Stimulated activated naive B cell treated with anti-CD40 and anti-IgM and Interleukin-4, amounts not matched to agents 10 μg/mL and 1 μg/mL and 100 μg/mL, for 72 hours (primary cell): ENCODE data around the gene BPIFA1.
A peak's percentile ranks its signal among the peaks of the same experiment; 100 is the strongest.

Source experiments
- ATAC-seq, 2 donors: fragments of 150-1000 bp; cut with Tn5 transposase; replicated peaks; 2 replicates each; pipeline ENCODE4 v1.10.0; 2021; ENCODE audit warnings: moderate library complexity in 1 of 2
- DNase-seq: peaks from one replicate; pipeline ENCODE4 v3.0.0; 2021
- H3K27ac Mint-ChIP-seq: one replicate; pipeline ENCODE4 v1.8.0; 2022; ENCODE audit warnings: mild to moderate bottlenecking, mixed read lengths
- H3K27me3 Mint-ChIP-seq, 2 donors: one replicate each; pipeline ENCODE4 v1.8.0; 2022; ENCODE audit warnings: mixed read lengths in 2 of 2
- H3K36me3 Mint-ChIP-seq, 2 donors: one replicate each; pipeline ENCODE4 v1.8.0; 2022; ENCODE audit warnings: mixed read lengths in 2 of 2, mild to moderate bottlenecking in 1 of 2
- H3K4me1 Mint-ChIP-seq, 2 donors: one replicate each; pipeline ENCODE4 v1.8.0; 2022; ENCODE audit warnings: mixed read lengths in 2 of 2, mild to moderate bottlenecking in 1 of 2
- H3K4me3 Mint-ChIP-seq, 2 donors: one replicate each; pipeline ENCODE4 v1.8.0; 2022; ENCODE audit warnings: mild to moderate bottlenecking in 2 of 2, mixed read lengths in 2 of 2, moderate library complexity in 1 of 2
- H3K9me3 Mint-ChIP-seq, 2 donors: one replicate each; pipeline ENCODE4 v1.8.0; 2022; ENCODE audit warnings: mixed read lengths in 2 of 2, mild to moderate bottlenecking in 1 of 2

Gene BPIFA1

GRCh38 chr20:33252460-33252859 is 16.7 kb downstream of the BPIFA1 start:
- H3K4me1 Mint-ChIP-seq: no peaks in the 10 kb centered on the region
- ATAC-seq: no peak
- H3K27ac Mint-ChIP-seq: no peak overlapping the region
- no peak for DNase-seq
- H3K27me3 Mint-ChIP-seq: peaks cover 16 to 19% of the 10 kb centered on the region in 2 donors
- no peak overlapping the region for H3K4me3 Mint-ChIP-seq
- no peaks in the 10 kb centered on the region for H3K9me3 Mint-ChIP-seq
- no peaks in the 10 kb centered on the region for H3K36me3 Mint-ChIP-seq

GRCh38 chr20:33255005-33255404 is 19.2 kb downstream of the BPIFA1 start:
- DNase-seq: no peak
- H3K4me3 Mint-ChIP-seq: no peak overlapping the region
- no peaks in the 10 kb centered on the region for H3K9me3 Mint-ChIP-seq
- no peaks in the 10 kb centered on the region for H3K36me3 Mint-ChIP-seq
- H3K27ac Mint-ChIP-seq: no peak overlapping the region
- no peaks in the 10 kb centered on the region for H3K4me1 Mint-ChIP-seq
- peaks cover 16% of the 10 kb centered on the region in 2 donors for H3K27me3 Mint-ChIP-seq
- no peak for ATAC-seq

GRCh38 chr20:33257237-33257636 is 21.4 kb downstream of the BPIFA1 start:
- ATAC-seq (no peak), DNase-seq (no peak)
- Mint-ChIP-seq H3K27me3 (peaks cover 14 to 21% of the 10 kb centered on the region in 2 donors), H3K27ac (no peak overlapping the region), H3K9me3 (no peaks in the 10 kb centered on the region), H3K4me1 (peaks cover 0 to 4% of the 10 kb centered on the region in 2 donors), H3K4me3 (no peak overlapping the region), H3K36me3 (no peaks in the 10 kb centered on the region)

GRCh38 chr20:33259371-33259770 is 23.6 kb downstream of the BPIFA1 start:
- DNase-seq (no peak), ATAC-seq (no peak)
- Mint-ChIP-seq H3K27me3 (peaks cover 20 to 25% of the 10 kb centered on the region in 2 donors), H3K27ac (no peak overlapping the region), H3K36me3 (peaks cover 0 to 4% of the 10 kb centered on the region in 2 donors), H3K4me1 (peaks cover 0 to 4% of the 10 kb centered on the region in 2 donors), H3K4me3 (no peak overlapping the region), H3K9me3 (peaks cover 4% of the 10 kb centered on the region in 2 donors)

GRCh38 chr20:33261465-33261864 is 25.7 kb downstream of the BPIFA1 start:
- Mint-ChIP-seq H3K9me3 (peaks cover 4 to 5% of the 10 kb centered on the region in 2 donors), H3K27me3 (peaks cover 20 to 28% of the 10 kb centered on the region in 2 donors), H3K4me1 (peaks cover 0 to 4% of the 10 kb centered on the region in 2 donors), H3K4me3 (no peak overlapping the region), H3K27ac (no peak overlapping the region), H3K36me3 (peaks cover 0 to 4% of the 10 kb centered on the region in 2 donors)
- ATAC-seq: no peak
- no peak for DNase-seq

- no peak for ATAC-seq
- Mint-ChIP-seq H3K4me3 (no peak overlapping the region), H3K27me3 (peaks cover 20 to 26% of the 10 kb centered on the region in 2 donors)
Measured at GRCh38 chr20:33262658-33263065, 26.9 kb downstream of the BPIFA1 start.

GRCh38 chr20:33263784-33264183 is 28.0 kb downstream of the BPIFA1 start:
- H3K4me1 Mint-ChIP-seq: peaks cover 0 to 4% of the 10 kb centered on the region in 2 donors
- DNase-seq: no peak
- H3K27ac Mint-ChIP-seq: no peak overlapping the region
- peaks cover 26 to 31% of the 10 kb centered on the region in 2 donors for H3K27me3 Mint-ChIP-seq
- ATAC-seq: no peak
- H3K9me3 Mint-ChIP-seq: peaks cover 4 to 5% of the 10 kb centered on the region in 2 donors
- H3K36me3 Mint-ChIP-seq: peaks cover 0 to 4% of the 10 kb centered on the region in 2 donors
- H3K4me3 Mint-ChIP-seq: no peak overlapping the region

More at GRCh38 chr20:33262658-33263065, 26.9 kb downstream of the BPIFA1 start:
- Mint-ChIP-seq H3K36me3 (peaks cover 0 to 4% of the 10 kb centered on the region in 2 donors), H3K27ac (no peak overlapping the region), H3K4me1 (peaks cover 0 to 4% of the 10 kb centered on the region in 2 donors), H3K9me3 (peaks cover 4 to 5% of the 10 kb centered on the region in 2 donors)
- DNase-seq: no peak

- ATAC-seq: peak; percentile 33 to 36
- H3K36me3 Mint-ChIP-seq: peaks cover 0 to 4% of the 10 kb centered on the region in 2 donors
- H3K4me1 Mint-ChIP-seq: no peaks in the 10 kb centered on the region
- H3K27ac Mint-ChIP-seq: no peak overlapping the region
- DNase-seq: no peak
- peaks cover 41 to 46% of the 10 kb centered on the region in 2 donors for H3K27me3 Mint-ChIP-seq
- peaks cover 4 to 5% of the 10 kb centered on the region in 2 donors for H3K9me3 Mint-ChIP-seq
- no peak overlapping the region for H3K4me3 Mint-ChIP-seq
Measured at GRCh38 chr20:33267701-33268100, 31.9 kb downstream of the BPIFA1 start.

GRCh38 chr20:33272155-33272873 is 36.5 kb downstream of the BPIFA1 start:
- Mint-ChIP-seq H3K4me3 (no peak overlapping the region), H3K4me1 (no peaks in the 10 kb centered on the region), H3K9me3 (no peaks in the 10 kb centered on the region), H3K27me3 (peaks cover 31 to 56% of the 10 kb centered on the region in 2 donors), H3K27ac (no peak overlapping the region), H3K36me3 (no peaks in the 10 kb centered on the region)
- ATAC-seq (no peak), DNase-seq (no peak)

- Mint-ChIP-seq H3K27ac (no peak overlapping the region), H3K4me3 (no peak overlapping the region), H3K4me1 (no peaks in the 10 kb centered on the region), H3K36me3 (no peaks in the 10 kb centered on the region), H3K9me3 (no peaks in the 10 kb centered on the region), H3K27me3 (peaks cover 31 to 55% of the 10 kb centered on the region in 2 donors)
- DNase-seq: no peak
- no peak for ATAC-seq
Measured at GRCh38 chr20:33273117-33273851, 37.5 kb downstream of the BPIFA1 start.

- Mint-ChIP-seq H3K27me3 (peaks cover 32 to 56% of the 10 kb centered on the region in 2 donors), H3K4me1 (no peaks in the 10 kb centered on the region), H3K36me3 (no peaks in the 10 kb centered on the region), H3K27ac (no peak overlapping the region), H3K9me3 (no peaks in the 10 kb centered on the region), H3K4me3 (no peak overlapping the region)
- DNase-seq (no peak), ATAC-seq (no peak)
Measured at GRCh38 chr20:33275215-33275614, 39.4 kb downstream of the BPIFA1 start.

GRCh38 chr20:33275871-33276270 is 40.1 kb downstream of the BPIFA1 start:
- no peak overlapping the region for H3K4me3 Mint-ChIP-seq
- no peak for DNase-seq
- no peak overlapping the region for H3K27ac Mint-ChIP-seq
- peaks cover 34 to 50% of the 10 kb centered on the region in 2 donors for H3K27me3 Mint-ChIP-seq
- no peak for ATAC-seq
- no peaks in the 10 kb centered on the region for H3K4me1 Mint-ChIP-seq
- H3K9me3 Mint-ChIP-seq: no peaks in the 10 kb centered on the region
- no peaks in the 10 kb centered on the region for H3K36me3 Mint-ChIP-seq

GRCh38 chr20:33276303-33277113 is 40.7 kb downstream of the BPIFA1 start:
- H3K27me3 Mint-ChIP-seq: peaks cover 35 to 47% of the 10 kb centered on the region in 2 donors
- no peak for ATAC-seq
- no peaks in the 10 kb centered on the region for H3K9me3 Mint-ChIP-seq
- H3K27ac Mint-ChIP-seq: no peak overlapping the region
- DNase-seq: no peak
- H3K4me3 Mint-ChIP-seq: no peak overlapping the region
- H3K36me3 Mint-ChIP-seq: no peaks in the 10 kb centered on the region
- H3K4me1 Mint-ChIP-seq: no peaks in the 10 kb centered on the region
